Liver (tissue), 9 donors: ENCODE measurements around the gene TMC1. TPM values are rescaled to one million over a fixed set of nuclear protein-coding genes. Genes with fewer than 3 reads are reported as not detected.

Experiments used
- DNase-seq: peaks from one replicate; pipeline ENCODE4 v3.0.0-alpha.2; 2017; ENCODE audit warnings: low spot score
- H3K27ac ChIP-seq, 2 donors: one replicate each; pipeline ENCODE4 v1.7.0; 2013; ENCODE audit warnings: inconsistent platforms in 2 of 2, low read length in 2 of 2, control low read depth in 1 of 2, low read depth in 1 of 2, mild to moderate bottlenecking in 1 of 2
- H3K27me3 ChIP-seq, 4 donors: one replicate each; pipeline versions ENCODE4 v1.6.1 to v1.7.0; 2013; ENCODE audit warnings: low read length in 3 of 4, inconsistent platforms in 1 of 4, mild to moderate bottlenecking in 1 of 4, moderate library complexity in 1 of 4; ENCODE audit not compliant: control insufficient read depth in 4 of 4, insufficient read depth in 4 of 4
- H3K36me3 ChIP-seq, 4 donors: one replicate each; pipeline versions ENCODE4 v1.6.1 to v1.7.0; 2013; ENCODE audit warnings: low read length in 3 of 4, mild to moderate bottlenecking in 3 of 4, low read depth in 1 of 4, moderate library complexity in 1 of 4; ENCODE audit not compliant: control insufficient read depth in 4 of 4, insufficient read depth in 3 of 4
- H3K4me1 ChIP-seq, 4 donors: one replicate each; pipeline versions ENCODE4 v1.6.1 to v1.7.0; 2013; ENCODE audit warnings: low read length in 3 of 4, mild to moderate bottlenecking in 3 of 4, moderate library complexity in 1 of 4; ENCODE audit not compliant: control insufficient read depth in 4 of 4, insufficient read depth in 4 of 4
- H3K4me3 ChIP-seq, 3 donors: one replicate each; pipeline versions ENCODE4 v1.6.1 to v1.7.0; 2013; ENCODE audit warnings: low read length in 3 of 3, control low read depth in 1 of 3, low read depth in 1 of 3, mild to moderate bottlenecking in 1 of 3
- H3K9ac ChIP-seq, 2 donors: one replicate each; pipeline ENCODE4 v1.7.0; 2013; ENCODE audit warnings: low read length in 2 of 2, mild to moderate bottlenecking in 2 of 2, moderate library complexity in 2 of 2, control low read depth in 1 of 2, low read depth in 1 of 2
- H3K9me3 ChIP-seq, 4 donors: one replicate each; pipeline versions ENCODE4 v1.6.1 to v1.7.0; 2013; ENCODE audit warnings: low read length in 3 of 4; ENCODE audit not compliant: control insufficient read depth in 4 of 4
- EGR1 ChIP-seq, 2 donors: IDR thresholded peaks; 2 replicates each; pipeline ENCODE4 v1.6.1; 2016 to 2018; ENCODE audit warnings: antibody characterized with exemption in 2 of 2, low read depth in 2 of 2
- FOXA1 ChIP-seq: IDR thresholded peaks from 2 replicates; pipeline ENCODE4 v1.6.1; 2016; ENCODE audit warnings: antibody characterized with exemption
- FOXA2 ChIP-seq: IDR thresholded peaks from 2 replicates; pipeline ENCODE4 v1.6.1; 2016; ENCODE audit warnings: antibody characterized with exemption
- HNF4A ChIP-seq, 2 donors: conservative IDR thresholded peaks; 2 replicates each; pipeline ENCODE4 v1.6.1; 2016; ENCODE audit warnings: antibody characterized with exemption in 2 of 2, mild to moderate bottlenecking in 2 of 2
- HNF4G ChIP-seq: IDR thresholded peaks from 2 replicates; pipeline ENCODE4 v1.6.1; 2016; ENCODE audit warnings: antibody characterized with exemption
- JUND ChIP-seq, 2 donors: IDR thresholded peaks; 2 replicates each; pipeline ENCODE4 v1.6.1; 2016; ENCODE audit warnings: antibody characterized with exemption in 2 of 2
- NR2F2 ChIP-seq: IDR thresholded peaks from 2 replicates; pipeline ENCODE4 v1.6.1; 2016; ENCODE audit warnings: antibody characterized with exemption
- RAD21 ChIP-seq, 2 donors: IDR thresholded peaks; 2 replicates each; pipeline ENCODE4 v1.6.1; 2016; ENCODE audit warnings: antibody characterized with exemption in 2 of 2, mild to moderate bottlenecking in 2 of 2
- RXRA ChIP-seq, 2 donors: IDR thresholded peaks; 2 replicates each; pipeline ENCODE4 v1.6.1; 2017 to 2018; ENCODE audit warnings: antibody characterized with exemption in 2 of 2, mild to moderate bottlenecking in 1 of 2
- SP1 ChIP-seq: IDR thresholded peaks from 2 replicates; pipeline ENCODE4 v1.6.1; 2018; ENCODE audit warnings: antibody characterized with exemption, mild to moderate bottlenecking
- TAF1 ChIP-seq: conservative IDR thresholded peaks from 2 replicates; pipeline ENCODE4 v1.6.1; 2016; ENCODE audit warnings: antibody characterized with exemption, mild to moderate bottlenecking
- YY1 ChIP-seq: IDR thresholded peaks from 2 replicates; pipeline ENCODE4 v1.6.1; 2016; ENCODE audit warnings: antibody characterized with exemption, mild to moderate bottlenecking
- WGBS: extraction: QIAGEN DNeasy Blood & Tissue Kit; methylation state at CpG from one replicate; pipeline ENCODE4 v1.1.7; 2013; 5-methylcytosine and 5-hydroxymethylcytosine counted together
- polyA plus RNA-seq, 2 donors: library from polyadenylated mRNA; stranded (reverse) in 1 of 2; unstranded in 1 of 2; fragments of 200-250 nt in 1 of 2; fragments of >200 nt in 1 of 2; fragmentation: Nextera tagmentation in 1 of 2; extraction: Ambion mirVana in 1 of 2; gene quantifications; one replicate each; pipeline versions ENCODE4 v1.2.1 to v1.2.3, GENCODE V29; 2013 to 2015
- total RNA-seq, 2 donors: library from RNA; depleted of rRNA; stranded (reverse); fragments of >200 nt; gene quantifications; one replicate each; pipeline ENCODE4 v1.2.3, GENCODE V29; 2014
- TF ChIP-seq, protein P1 (sequence below): IDR thresholded peaks from 2 replicates; pipeline ENCODE4 v1.6.1; 2016; ENCODE audit warnings: antibody characterized with exemption
- TF ChIP-seq, protein P2 (sequence below): fragments of 150-350 bp; IDR thresholded peaks from 2 replicates; pipeline ENCODE4 v1.5.1; 2017; ENCODE audit warnings: improper control_type of control experiment, low read depth, low read length; ENCODE audit not compliant: missing input control
- TF ChIP-seq, protein P3 (sequence below): IDR thresholded peaks from 2 replicates; pipeline ENCODE4 v1.6.1; 2016; ENCODE audit warnings: antibody characterized with exemption
- TF ChIP-seq, protein P4 (sequence below): IDR thresholded peaks from 2 replicates; pipeline ENCODE4 v1.6.1; 2016; ENCODE audit warnings: antibody characterized with exemption, mild to moderate bottlenecking
- donor health status: healthy.
- donor health status: healthy.
- donor health status: healthy.
- donor health status: healthy.
- donor health status: healthy.

TMC1 gene
- total and polyA plus RNA-seq, 4 donors = 0.09 TPM; not detected in 3

DNA sequence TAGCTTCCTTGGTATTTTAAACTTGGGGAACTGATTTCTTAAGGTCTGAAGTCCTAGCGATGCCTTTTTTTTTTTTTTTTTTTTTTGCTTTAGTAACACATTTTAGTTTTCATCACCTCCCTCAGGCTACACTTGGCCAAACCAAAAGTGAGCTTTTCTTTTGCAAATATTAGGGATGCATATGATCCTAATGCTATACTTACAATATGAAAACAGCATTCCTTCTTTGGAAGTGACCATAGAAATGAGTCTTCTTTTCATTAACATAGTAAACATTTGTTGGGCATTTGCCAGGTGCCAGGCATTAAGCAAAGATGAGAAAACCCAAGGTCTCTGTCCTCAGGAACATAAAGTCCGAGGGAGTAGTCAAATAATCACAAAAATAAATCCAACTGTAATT lies 241.6 kb downstream of the TMC1 start:
- TF ChIP-seq RAD21 (IDR thresholded peaks at IDR 0.05) = no peak
- TF ChIP-seq RXRA (IDR thresholded peaks at IDR 0.05) = no peak
- TF ChIP-seq SP1 = no peak
- TF ChIP-seq, protein P1, sequence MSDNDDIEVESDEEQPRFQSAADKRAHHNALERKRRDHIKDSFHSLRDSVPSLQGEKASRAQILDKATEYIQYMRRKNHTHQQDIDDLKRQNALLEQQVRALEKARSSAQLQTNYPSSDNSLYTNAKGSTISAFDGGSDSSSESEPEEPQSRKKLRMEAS = no peak
- Histone ChIP-seq H3K9me3 (no peaks in the 10 kb centered on the region), H3K27me3 (peaks cover 0 to 2% (median 0%) of the 10 kb centered on the region in 4 donors), H3K4me1 (no peaks in the 10 kb centered on the region), H3K36me3 (no peaks in the 10 kb centered on the region), H3K9ac (no peak overlapping the region), H3K27ac (no peak overlapping the region), H3K4me3 (no peak overlapping the region)
- no peak for DNase-seq
- whole genome bisulfite sequencing = 77% methylated on average over 2 of the region's 2 CpGs

DNA sequence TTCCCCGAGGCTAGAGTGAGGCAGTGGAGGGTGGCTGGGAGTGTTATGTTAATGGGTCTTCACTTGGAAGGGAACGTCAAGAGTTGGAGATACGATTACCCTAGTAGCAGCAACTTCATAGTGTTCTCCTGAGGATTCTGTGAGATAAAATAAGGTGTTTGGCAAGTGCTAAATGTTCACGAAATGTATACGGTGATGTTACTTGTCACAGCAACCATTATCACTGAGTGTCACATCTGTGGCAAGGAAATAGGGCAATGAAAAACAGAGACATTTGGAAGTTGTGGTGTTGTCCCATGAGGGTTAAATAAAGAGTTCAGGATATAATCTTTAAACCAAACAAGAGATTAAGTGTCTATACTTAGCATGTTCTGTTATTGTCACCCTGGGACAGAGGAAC lies 248.1 kb downstream of the TMC1 start:
- no peaks in the 10 kb centered on the region for H3K27me3 ChIP-seq
- H3K4me3 ChIP-seq = no peak overlapping the region
- no peaks in the 10 kb centered on the region for H3K4me1 ChIP-seq
- H3K9ac ChIP-seq = no peak overlapping the region
- 83% methylated on average over 5 of the region's 5 CpGs for WGBS
- no peaks in the 10 kb centered on the region for H3K9me3 ChIP-seq
- no peaks in the 10 kb centered on the region for H3K36me3 ChIP-seq
- DNase-seq = no peak
- H3K27ac ChIP-seq = no peak overlapping the region
- TF ChIP-seq, protein P2, sequence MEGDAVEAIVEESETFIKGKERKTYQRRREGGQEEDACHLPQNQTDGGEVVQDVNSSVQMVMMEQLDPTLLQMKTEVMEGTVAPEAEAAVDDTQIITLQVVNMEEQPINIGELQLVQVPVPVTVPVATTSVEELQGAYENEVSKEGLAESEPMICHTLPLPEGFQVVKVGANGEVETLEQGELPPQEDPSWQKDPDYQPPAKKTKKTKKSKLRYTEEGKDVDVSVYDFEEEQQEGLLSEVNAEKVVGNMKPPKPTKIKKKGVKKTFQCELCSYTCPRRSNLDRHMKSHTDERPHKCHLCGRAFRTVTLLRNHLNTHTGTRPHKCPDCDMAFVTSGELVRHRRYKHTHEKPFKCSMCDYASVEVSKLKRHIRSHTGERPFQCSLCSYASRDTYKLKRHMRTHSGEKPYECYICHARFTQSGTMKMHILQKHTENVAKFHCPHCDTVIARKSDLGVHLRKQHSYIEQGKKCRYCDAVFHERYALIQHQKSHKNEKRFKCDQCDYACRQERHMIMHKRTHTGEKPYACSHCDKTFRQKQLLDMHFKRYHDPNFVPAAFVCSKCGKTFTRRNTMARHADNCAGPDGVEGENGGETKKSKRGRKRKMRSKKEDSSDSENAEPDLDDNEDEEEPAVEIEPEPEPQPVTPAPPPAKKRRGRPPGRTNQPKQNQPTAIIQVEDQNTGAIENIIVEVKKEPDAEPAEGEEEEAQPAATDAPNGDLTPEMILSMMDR = no peak
- TF ChIP-seq JUND (IDR thresholded peaks at IDR 0.05) = no peak
- TF ChIP-seq TAF1 = no peak
- no peak for TF ChIP-seq FOXA1
- TF ChIP-seq, protein P3, sequence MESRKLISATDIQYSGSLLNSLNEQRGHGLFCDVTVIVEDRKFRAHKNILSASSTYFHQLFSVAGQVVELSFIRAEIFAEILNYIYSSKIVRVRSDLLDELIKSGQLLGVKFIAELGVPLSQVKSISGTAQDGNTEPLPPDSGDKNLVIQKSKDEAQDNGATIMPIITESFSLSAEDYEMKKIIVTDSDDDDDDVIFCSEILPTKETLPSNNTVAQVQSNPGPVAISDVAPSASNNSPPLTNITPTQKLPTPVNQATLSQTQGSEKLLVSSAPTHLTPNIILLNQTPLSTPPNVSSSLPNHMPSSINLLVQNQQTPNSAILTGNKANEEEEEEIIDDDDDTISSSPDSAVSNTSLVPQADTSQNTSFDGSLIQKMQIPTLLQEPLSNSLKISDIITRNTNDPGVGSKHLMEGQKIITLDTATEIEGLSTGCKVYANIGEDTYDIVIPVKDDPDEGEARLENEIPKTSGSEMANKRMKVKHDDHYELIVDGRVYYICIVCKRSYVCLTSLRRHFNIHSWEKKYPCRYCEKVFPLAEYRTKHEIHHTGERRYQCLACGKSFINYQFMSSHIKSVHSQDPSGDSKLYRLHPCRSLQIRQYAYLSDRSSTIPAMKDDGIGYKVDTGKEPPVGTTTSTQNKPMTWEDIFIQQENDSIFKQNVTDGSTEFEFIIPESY = no peak
- TF ChIP-seq RAD21 (IDR thresholded peaks at IDR 0.05) = no peak
- TF ChIP-seq, protein P1 = no peak
- no peak for TF ChIP-seq FOXA2
- no peak for TF ChIP-seq HNF4G
- TF ChIP-seq EGR1 (IDR thresholded peaks at IDR 0.05; ENCODE audit: low read depth in 2 of 2) = no peak
- TF ChIP-seq RXRA (IDR thresholded peaks at IDR 0.05) = no peak
- TF ChIP-seq NR2F2 = no peak
- no peak for TF ChIP-seq HNF4A (conservative IDR thresholded peaks at IDR 0.05)
- TF ChIP-seq SP1 = no peak
- TF ChIP-seq, protein P4, sequence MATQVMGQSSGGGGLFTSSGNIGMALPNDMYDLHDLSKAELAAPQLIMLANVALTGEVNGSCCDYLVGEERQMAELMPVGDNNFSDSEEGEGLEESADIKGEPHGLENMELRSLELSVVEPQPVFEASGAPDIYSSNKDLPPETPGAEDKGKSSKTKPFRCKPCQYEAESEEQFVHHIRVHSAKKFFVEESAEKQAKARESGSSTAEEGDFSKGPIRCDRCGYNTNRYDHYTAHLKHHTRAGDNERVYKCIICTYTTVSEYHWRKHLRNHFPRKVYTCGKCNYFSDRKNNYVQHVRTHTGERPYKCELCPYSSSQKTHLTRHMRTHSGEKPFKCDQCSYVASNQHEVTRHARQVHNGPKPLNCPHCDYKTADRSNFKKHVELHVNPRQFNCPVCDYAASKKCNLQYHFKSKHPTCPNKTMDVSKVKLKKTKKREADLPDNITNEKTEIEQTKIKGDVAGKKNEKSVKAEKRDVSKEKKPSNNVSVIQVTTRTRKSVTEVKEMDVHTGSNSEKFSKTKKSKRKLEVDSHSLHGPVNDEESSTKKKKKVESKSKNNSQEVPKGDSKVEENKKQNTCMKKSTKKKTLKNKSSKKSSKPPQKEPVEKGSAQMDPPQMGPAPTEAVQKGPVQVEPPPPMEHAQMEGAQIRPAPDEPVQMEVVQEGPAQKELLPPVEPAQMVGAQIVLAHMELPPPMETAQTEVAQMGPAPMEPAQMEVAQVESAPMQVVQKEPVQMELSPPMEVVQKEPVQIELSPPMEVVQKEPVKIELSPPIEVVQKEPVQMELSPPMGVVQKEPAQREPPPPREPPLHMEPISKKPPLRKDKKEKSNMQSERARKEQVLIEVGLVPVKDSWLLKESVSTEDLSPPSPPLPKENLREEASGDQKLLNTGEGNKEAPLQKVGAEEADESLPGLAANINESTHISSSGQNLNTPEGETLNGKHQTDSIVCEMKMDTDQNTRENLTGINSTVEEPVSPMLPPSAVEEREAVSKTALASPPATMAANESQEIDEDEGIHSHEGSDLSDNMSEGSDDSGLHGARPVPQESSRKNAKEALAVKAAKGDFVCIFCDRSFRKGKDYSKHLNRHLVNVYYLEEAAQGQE = no peak
- no peak for TF ChIP-seq YY1
